Measurements from ENCODE around the gene LRBA. TPM values are rescaled to one million over a fixed set of nuclear protein-coding genes. Genes with fewer than 3 reads are reported as not detected.
A peak's percentile ranks its signal among the peaks of the same experiment; 100 is the strongest.

Gene LRBA
- polyA plus RNA-seq, 1 of the 3 experiments (the other 2 are of a cell fraction): 11.4 TPM

- H3K79me2 ChIP-seq (ENCODE audit: insufficient read depth): peaks cover 24% of the 10 kb centered on the region
- WGBS (ENCODE audit: low lambda C conversion rate): 67% methylated on average over 2 of the region's 2 CpGs
- CTCF ChIA-PET: interaction anchor here (1.2 to 2.4 kb wide), 3 partner anchors 20 to 278 kb away, joined by 3 to 11 read pairs (median 4); no protein-coding TSS in a partner anchor
Observed at GRCh38 chr4:150589157-150589556, 425.9 kb downstream of the LRBA start.

GRCh38 chr4:150588316-150588715 is 426.8 kb downstream of the LRBA start:
- DNase-seq: no peak
- H3K4me1 ChIP-seq (ENCODE audit: control insufficient read depth in 1 of 2, insufficient read depth in 2 of 2, low read depth in 1 of 2, low read length in 1 of 2): peaks cover 3 to 18% of the 10 kb centered on the region in 2 experiments; a peak in 3 of 4 replicates
- POLR2A ChIA-PET: no interaction called here
- no peak overlapping the region for H2AFZ ChIP-seq (ENCODE audit: low read depth)
- no peaks in the 10 kb centered on the region for H4K20me1 ChIP-seq (ENCODE audit: insufficient read depth)
- H3K79me2 ChIP-seq (ENCODE audit: insufficient read depth): peaks cover 24% of the 10 kb centered on the region
- no peaks in the 10 kb centered on the region for H3K9me2 ChIP-seq
- WGBS (ENCODE audit: low lambda C conversion rate): 94% methylated on average over 1 of the region's 1 CpG
- peak overlapping the region in 1 of 2 experiments; percentile 62; a peak in 2 of 4 replicates for H3K27ac ChIP-seq (ENCODE audit: low read depth in 2 of 2, low read length in 1 of 2)
- CTCF ChIA-PET: interaction anchor here (0.8 to 2.4 kb wide), 5 partner anchors 120 to 291 kb away, joined by 3 to 11 read pairs (median 3); no protein-coding TSS in a partner anchor
- H3K36me3 ChIP-seq (replicated peaks in 1 of 2; ENCODE audit: control insufficient read depth in 1 of 2, insufficient read depth in 2 of 2, low read length in 1 of 2): no peaks in the 10 kb centered on the region
- no peaks in the 10 kb centered on the region for H3F3A ChIP-seq (replicated peaks; ENCODE audit: insufficient read depth)
- H3K9ac ChIP-seq: no peak overlapping the region
- no peak overlapping the region for H3K4me3 ChIP-seq (ENCODE audit: low read depth in 2 of 2, low read length in 1 of 2)
- no peak overlapping the region for H3K4me2 ChIP-seq
- TF ChIP-seq GABPA (IDR thresholded peaks at IDR 0.05; ENCODE audit: low read depth): no peak
- TF ChIP-seq TAF1 (IDR thresholded peaks at IDR 0.05; ENCODE audit: borderline replicate concordance, low read depth, low read length): no peak
- TF ChIP-seq REST (IDR thresholded peaks at IDR 0.05; ENCODE audit: low read depth, low read length): no peak
- TF ChIP-seq ELF1 (IDR thresholded peaks at IDR 0.05): no peak
- no peak for TF ChIP-seq RCOR1 (IDR thresholded peaks at IDR 0.05; ENCODE audit: low read length)
- H3K27me3 ChIP-seq (ENCODE audit: insufficient read depth): no peaks in the 10 kb centered on the region
- H3K9me3 ChIP-seq: no peaks in the 10 kb centered on the region

More at GRCh38 chr4:150589157-150589556, 425.9 kb downstream of the LRBA start:
- Histone ChIP-seq H3K27ac (ENCODE audit: low read depth in 2 of 2, low read length in 1 of 2) (peak overlapping the region in 1 of 2 experiments; percentile 34; a peak in 2 of 4 replicates), H4K20me1 (ENCODE audit: insufficient read depth) (no peaks in the 10 kb centered on the region), H3K9ac (no peak overlapping the region), H3K9me2 (no peaks in the 10 kb centered on the region), H3K4me2 (no peak overlapping the region), H3F3A (replicated peaks; ENCODE audit: insufficient read depth) (no peaks in the 10 kb centered on the region), H3K27me3 (ENCODE audit: insufficient read depth) (no peaks in the 10 kb centered on the region), H2AFZ (ENCODE audit: low read depth) (no peak overlapping the region), H3K36me3 (replicated peaks in 1 of 2; ENCODE audit: control insufficient read depth in 1 of 2, insufficient read depth in 2 of 2, low read length in 1 of 2) (no peaks in the 10 kb centered on the region), H3K9me3 (no peaks in the 10 kb centered on the region), H3K4me3 (ENCODE audit: low read depth in 2 of 2, low read length in 1 of 2) (no peak overlapping the region), H3K4me1 (ENCODE audit: control insufficient read depth in 1 of 2, insufficient read depth in 2 of 2, low read depth in 1 of 2, low read length in 1 of 2) (peaks cover 3 to 11% of the 10 kb centered on the region in 2 experiments; a peak in 3 of 4 replicates)
- DNase-seq: no peak
- POLR2A ChIA-PET: no interaction called here
- TF ChIP-seq GATA2 (CRISPR knock-in tag; IDR thresholded peaks at IDR 0.05): peak; percentile 69
- no peak for TF ChIP-seq YY1 (IDR thresholded peaks at IDR 0.05; ENCODE audit: low read depth)
- TF ChIP-seq RXRA (IDR thresholded peaks at IDR 0.05; ENCODE audit: borderline replicate concordance, low read depth): no peak

All from SK-N-SH (cell line).